Activated T-cell treated with anti-CD3 and anti-CD28 coated beads for 4 hours (primary cell): Measurements from ENCODE around the gene FOXD4L6.
"Not testable (repeated sequence)": the region's sequence is repeated elsewhere in the genome, so short reads cannot be mapped to it uniquely, and the experiment has no call there.

ENCODE experiments used
- DNase-seq: peaks from one replicate; pipeline ENCODE4 v3.0.0-alpha.2; 2020

Gene FOXD4L6

DNA sequence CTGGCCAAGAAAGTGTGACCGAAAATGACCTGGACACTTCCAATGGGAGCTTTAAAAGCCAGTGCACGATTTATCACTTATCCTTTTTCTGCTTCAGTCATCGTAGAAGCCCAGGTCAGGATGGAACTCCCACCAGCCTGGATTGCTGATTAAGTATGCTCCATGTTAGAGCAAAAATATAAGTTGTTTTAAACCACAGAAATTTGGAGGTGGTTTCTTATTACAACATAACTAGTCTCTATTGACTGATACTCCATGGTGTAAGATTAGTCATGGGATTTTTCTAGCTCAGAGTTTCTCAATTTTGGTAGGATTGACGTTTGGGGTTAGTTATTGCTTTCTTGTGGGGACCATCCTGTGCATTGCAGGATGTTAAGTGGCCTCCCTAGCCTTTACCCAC lies 29.7 kb downstream of the FOXD4L6 start:
- not testable (repeated sequence) for DNase-seq

DNA sequence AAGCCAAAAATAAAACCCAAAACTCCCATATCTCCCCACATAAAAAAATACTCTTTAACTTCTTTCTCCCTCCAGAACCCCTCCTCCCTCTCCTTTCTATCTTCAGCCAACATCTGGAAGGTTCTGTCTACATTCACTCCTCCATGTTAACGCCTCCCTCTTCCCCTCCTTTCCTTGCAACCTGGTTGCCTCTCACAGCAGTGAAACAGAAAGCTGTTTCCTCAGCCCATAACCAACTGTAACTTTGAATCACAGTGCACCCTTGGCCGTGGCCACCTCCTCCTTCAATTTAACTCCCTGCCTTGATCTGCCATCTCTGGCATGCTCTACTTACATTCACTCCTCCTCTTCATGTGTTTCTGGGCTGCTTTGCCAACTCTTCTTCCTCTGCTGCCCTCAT lies 33.4 kb downstream of the FOXD4L6 start:
- not testable (repeated sequence) for DNase-seq

DNA sequence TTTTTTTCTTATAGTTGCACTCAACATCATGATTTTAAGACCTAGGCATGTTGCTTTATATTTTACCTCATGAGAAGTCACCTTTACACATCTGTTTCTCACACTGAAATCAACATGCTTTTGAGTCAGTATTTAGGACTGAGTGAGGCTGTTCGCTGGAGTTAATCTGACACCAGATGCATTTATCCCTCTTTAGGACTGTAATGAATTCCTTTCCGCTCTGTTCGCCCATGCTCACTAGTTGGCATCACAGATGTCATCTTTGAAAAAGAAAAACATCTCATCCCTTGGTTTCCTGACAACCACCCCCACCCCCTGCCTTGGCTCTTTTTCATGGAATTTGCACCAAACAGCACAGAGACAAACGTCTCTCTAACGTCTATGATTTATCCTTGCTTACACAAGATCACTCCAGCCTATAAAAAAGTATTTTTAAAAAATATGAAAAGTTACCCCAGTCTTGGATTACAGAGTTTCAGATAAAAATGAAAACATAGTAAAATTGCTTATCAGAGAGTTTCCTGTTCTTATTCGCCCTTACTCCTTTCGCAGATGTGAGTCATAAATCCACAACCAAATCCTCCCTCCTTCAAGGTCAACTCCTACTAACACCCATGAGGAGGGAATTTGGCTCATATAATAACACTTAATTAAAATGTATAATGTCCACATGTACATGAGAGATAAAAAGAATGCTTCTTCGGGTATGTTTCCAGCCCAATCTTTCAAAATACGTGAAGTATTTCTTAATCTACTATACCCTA lies 34.3 kb downstream of the FOXD4L6 start:
- DNase-seq, result not testable (repeated sequence)

DNA sequence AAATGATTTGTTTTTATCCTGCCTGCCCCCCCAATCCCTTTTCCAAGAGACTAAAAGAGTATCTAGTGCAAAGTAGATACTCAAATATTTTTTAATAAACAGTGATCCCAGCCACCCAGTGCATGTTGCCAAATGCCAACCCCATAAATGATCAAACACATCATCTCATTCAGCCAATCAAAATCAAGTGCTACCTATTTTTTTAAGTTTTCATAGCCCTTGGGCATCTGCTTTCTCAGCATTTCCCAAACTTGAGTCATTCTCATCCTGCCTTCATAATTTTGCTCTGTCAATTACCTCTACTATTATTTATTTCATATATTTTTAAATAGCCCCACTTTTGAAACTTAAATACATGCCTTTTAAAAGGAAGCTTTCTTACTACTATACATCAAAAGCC lies 37.6 kb downstream of the FOXD4L6 start:
- DNase-seq, result not testable (repeated sequence)

DNA sequence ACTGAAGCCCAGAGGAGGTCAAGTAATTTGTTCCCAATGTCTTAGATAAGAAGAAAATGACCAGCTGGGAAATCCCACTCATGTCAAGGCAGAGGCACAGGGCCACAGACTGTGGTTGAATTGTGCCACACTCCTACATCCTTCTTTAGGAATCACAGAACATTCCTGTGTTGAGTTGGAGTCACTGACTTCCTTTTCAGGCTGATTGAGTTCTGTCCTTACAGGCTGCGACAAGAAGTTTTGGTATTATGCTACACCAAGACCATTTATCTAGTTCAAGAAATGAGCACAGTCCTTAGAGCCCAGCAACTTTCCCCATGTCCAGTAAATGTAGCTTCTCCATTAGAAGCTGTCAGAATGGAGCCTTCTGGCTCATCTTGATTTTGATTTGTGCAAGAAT lies 38.1 kb downstream of the FOXD4L6 start:
- DNase-seq, result not testable (repeated sequence)

DNA sequence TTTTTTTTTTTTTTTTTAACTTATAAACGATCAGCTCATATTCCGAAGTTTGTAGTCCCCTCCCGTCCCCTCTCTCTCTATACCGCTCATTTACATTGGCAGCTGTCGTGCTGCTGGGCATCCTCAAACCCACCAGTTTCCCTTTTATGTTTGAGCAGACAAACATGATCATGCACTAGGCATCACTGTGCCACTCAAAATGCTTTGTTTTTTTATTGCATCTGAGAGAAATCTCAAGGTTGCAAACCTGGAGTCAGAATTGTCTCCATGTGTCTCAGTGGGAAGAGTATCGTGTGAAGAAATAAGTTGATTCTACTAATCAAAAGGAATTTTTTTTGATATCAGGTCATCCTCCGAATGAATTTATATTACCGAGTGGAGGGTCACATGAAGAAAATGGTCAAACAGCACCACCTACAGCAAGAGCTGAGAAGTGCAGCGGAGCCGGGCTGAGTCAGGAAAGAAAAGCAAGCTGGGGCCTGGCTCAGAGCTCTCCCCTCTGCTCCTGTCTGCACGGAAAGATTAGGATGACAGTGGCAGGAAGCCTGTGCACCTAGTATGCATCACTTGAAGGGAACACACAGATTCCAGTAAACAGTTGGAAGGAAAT lies 39.9 kb downstream of the FOXD4L6 start:
- DNase-seq, result not testable (repeated sequence)

DNA sequence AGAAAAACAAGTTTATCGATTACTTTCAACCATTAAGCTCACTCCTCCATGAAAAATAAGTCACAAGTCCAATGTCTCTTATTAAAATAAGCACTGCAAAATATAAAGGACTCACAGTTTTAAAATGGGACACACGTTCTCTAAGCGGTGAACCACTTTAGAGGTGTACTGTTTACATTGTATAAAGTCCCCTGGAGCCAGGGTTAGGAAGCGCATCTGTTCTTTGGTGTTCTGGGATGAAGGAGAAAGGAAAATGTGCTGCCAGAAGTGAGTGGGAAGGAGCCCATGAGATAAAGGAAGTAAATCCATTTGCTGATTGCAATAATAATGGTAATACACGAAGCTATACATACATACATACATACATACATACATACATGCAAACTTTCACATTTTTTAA lies 40.6 kb downstream of the FOXD4L6 start:
- DNase-seq, result not testable (repeated sequence)

DNA sequence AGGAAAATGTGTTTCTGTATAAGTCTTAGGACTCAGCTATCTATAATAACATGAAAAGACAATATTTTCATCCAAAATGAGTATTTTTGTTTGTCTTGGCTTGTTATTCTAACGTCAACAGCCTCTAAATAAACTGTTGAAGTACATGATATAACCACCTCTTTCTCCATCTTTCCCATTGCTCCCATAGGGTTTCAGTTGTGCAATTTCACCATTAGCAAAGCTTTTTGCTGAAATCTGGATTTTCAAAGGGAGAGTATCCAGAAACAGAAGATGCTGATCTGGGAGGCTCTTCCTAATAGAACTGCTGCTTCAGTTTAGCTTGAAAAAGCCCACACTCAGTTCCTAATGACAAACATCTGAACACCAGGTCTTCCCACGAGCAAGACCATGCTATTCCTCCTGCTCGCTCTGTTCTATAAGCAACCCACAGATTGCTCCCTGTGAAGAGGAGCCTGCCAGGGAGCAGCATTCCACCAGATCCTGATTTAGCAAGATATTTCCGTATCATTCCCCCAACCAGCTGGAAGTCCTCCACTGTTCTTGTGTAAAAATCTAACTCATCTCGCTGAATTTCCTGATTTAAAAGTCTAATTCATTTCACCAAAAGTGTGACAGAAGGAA lies 41.2 kb downstream of the FOXD4L6 start:
- not testable (repeated sequence) for DNase-seq

DNA sequence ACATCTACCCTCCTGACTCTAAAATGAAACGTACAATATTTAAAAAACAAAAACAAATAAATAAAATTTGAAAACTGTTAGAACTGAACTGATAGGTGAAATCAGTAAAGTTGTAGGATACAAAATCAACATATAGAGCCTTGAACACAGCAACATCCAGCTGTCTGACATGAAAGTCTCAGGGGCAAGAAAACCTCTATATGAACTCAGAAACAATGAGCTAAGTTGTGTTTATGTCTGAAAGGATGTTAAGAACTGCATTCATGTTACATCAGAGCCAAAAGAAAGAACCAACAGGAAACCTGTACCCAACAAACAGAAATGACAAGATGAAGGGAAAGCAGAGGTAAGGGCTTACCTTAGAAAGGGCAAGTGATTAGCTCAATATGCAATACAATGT lies 41.8 kb downstream of the FOXD4L6 start:
- not testable (repeated sequence) for DNase-seq

DNA sequence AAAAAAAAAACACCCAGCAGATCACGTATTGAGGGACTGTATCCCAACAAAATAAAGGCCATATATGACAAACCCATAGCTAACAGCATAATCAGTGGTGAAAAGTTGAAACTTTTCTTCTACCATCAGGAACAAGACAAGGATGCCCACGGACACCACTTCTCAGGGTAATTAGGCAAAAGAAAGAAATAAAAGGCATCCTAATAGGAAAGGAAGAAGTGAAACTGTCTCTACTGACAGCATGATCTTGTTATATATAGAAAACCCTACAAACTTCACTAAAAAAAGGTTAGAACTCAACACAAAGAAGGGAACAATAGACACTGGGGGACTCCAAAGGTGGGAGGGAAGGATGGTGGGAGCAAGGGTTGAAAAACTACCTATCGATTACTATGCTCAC lies 42.3 kb downstream of the FOXD4L6 start:
- not testable (repeated sequence) for DNase-seq

DNA sequence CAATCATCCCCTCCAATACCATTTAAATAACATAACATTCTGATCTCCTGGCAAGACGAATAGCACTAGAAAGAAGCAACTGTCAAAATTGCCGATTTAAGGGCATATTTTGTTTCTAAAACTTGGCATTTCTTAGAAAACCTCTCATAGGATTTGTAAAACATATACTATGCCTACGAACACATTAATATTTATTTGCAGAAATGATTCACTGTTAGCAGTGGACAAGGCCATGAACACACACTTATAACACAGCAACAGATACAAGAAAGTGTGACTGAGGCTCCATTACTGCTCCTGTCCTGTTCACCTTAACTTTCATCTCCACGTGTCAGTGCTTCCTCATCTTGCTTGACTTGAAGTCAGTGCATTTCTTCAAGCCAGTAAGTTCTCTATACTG lies 46.1 kb downstream of the FOXD4L6 start:
- DNase-seq, result not testable (repeated sequence)

DNA sequence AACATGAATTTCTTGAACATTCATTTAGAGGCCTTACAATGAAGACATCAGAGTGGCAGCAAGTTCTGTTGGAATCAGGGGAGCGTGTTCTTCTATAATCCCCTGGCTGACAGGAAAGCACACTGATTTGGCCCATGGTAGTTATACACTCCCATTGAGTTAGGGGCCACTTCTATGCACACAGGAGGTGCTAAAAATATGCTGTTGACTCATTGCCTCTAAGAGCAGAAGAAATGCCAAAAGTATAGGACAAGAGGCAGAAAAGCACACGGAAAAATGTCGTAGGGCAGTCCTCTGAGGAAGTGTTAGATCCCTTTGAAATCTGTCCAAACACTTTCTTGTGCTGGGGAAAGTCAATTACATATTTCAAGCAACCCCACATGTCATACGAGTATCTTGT lies 49.0 kb downstream of the FOXD4L6 start:
- not testable (repeated sequence) for DNase-seq

DNA sequence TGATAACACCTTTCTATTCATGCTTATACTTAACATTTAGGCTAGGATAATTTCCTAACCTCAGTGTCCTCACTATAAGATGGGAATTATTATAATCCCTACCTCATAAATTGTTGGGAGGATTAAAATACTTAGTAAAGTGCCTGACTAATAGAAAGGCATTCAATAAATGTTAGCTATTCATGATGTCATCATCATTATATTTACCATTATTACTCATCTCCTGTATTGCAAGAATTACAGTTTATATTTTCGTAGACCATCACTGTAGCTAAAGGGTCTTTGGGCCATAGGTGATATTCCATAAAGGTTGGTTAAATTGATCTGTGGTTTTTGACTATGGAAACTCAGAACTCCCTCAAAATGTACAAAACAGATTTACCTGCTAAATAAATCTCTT lies 50.9 kb downstream of the FOXD4L6 start:
- not testable (repeated sequence) for DNase-seq
